HG03095 (cell line): ENCODE measurements around the gene RASGEF1C.

Experiments used
- ATAC-seq: cut with Tn5 transposase; IDR thresholded peaks from one replicate; pipeline ENCODE4 v1.9.1; 2021; ENCODE audit warnings: moderate library complexity; ENCODE audit not compliant: unreplicated experiment

Gene RASGEF1C

GRCh38 chr5:180187767-180188166, 21.2 kb downstream of the RASGEF1C start:
- ATAC-seq, result no peak

DNA sequence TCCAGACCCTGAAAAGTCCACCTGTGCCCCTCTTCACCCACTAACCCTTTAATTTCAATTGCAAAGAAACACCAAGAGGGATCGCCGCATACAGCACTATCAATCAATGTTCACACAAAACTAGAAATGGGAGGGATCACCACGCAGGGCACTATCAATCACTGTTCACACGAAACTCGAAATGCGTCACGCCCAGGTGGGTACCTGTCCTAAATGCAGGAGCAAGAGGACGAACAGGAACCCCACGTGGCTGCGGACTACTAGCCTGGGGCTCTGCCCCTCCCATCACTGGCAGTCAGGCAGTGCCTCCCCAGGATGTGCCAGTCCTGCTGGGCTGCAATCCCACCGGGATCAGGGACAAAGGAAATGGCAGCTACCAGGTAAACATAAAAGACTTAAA, 28.2 kb downstream of the RASGEF1C start:
- no peak for ATAC-seq

DNA sequence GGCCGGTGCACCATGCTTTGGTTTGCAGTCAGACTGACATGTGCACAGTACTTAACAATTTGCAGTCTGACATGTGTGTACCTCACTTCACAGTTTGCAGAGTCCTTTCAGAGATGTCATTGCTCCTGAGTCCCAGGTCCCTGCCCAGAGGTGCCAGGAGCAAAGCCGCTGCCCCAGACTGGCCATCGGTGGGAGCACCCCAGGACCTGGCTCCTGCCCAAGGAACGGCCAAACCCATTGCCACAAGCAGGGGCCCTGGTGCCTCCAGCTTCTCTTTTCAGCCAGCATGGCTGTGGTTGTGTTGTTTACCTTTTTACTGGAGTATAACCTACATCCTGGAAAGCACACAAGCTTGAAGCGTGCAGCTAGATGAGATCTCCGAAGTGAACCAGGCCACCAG, 28.6 kb downstream of the RASGEF1C start:
- no peak for ATAC-seq

GRCh38 chr5:180179442-180180420, 29.3 kb downstream of the RASGEF1C start:
- ATAC-seq, result no peak

- ATAC-seq, result no peak
These were observed 30.2 kb downstream of the RASGEF1C start for GRCh38 chr5:180178531-180179441.

GRCh38 chr5:180176191-180176590, 32.8 kb downstream of the RASGEF1C start:
- ATAC-seq, result no peak

GRCh38 chr5:180175015-180175431, 34.0 kb downstream of the RASGEF1C start:
- no peak for ATAC-seq

GRCh38 chr5:180174587-180174972, 34.4 kb downstream of the RASGEF1C start:
- no peak for ATAC-seq

DNA sequence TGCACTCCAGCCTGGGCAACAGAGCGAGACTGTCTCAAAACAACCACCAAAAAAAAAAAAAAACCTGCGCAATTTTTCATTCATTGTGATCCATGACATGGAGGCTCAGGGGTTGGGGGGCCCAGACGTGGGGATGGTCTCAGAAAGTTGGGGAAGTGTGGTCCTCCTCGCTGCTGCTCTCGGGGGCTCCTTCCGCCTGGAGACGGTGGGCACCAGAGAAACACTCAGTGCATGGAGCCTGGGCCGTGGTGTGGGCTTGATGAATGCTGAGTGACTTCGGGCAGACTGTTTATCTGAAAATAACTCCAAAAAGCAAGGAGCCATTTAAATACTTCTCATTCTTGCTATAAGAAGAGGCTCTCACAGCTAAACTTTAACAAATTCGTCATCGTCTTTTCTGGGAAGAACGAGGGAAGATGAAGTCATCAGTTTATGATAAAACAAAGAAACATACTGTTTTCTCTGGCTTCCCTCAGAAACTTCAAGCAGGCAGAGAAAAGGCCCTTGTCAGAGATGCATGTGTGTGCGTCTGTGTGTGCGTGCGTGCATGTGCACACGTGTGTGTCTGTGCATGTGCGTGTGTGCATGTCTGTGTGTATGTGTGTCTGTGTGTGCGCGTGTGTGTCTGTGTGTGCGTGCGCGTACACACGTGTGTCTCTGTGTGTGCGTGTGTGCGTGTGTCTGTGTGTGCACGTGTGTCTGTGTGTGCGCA, 35.0 kb downstream of the RASGEF1C start:
- no peak for ATAC-seq

GRCh38 chr5:180173198-180173544, 35.8 kb downstream of the RASGEF1C start:
- ATAC-seq, result no peak

DNA sequence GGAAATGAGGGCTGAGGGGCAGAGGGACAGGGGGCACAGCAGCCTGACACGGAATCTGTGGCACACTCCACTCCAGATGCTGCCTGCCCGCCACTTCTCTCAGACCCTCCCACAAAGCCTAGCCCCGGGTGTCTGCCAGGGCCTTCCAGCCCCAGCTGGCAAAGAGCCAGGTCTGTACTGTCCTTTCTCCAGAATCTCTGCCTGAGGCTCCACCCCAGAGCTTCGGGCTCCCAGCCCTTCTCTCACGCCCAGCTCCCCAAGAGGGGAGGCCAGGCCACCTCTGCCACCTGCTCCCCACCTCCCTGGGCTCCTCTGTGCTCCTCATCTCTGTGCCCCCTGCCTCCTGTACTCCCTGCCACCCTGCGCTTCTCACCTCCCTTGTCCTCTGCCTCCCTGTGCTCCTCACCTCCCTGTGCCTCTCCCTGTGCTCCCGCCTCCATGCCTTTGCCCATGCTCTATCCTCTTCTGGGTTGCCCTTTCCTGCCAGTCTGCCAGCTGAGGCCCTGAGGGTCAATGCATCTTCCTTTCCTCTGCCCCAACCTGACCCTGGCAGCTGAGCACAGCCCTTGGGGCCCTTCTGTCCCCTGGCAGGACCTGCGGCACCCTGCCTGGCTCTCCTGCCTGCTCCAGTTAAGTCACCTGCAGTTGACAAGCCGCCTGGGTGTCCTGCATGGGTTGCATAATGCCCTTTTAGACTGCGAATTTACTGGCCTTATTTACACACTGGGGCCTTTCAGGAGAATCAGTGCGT, 36.4 kb downstream of the RASGEF1C start:
- no peak for ATAC-seq

GRCh38 chr5:180171568-180172094, 37.4 kb downstream of the RASGEF1C start:
- no peak for ATAC-seq

- no peak for ATAC-seq
These were observed 38.0 kb downstream of the RASGEF1C start for GRCh38 chr5:180170810-180171567.

DNA sequence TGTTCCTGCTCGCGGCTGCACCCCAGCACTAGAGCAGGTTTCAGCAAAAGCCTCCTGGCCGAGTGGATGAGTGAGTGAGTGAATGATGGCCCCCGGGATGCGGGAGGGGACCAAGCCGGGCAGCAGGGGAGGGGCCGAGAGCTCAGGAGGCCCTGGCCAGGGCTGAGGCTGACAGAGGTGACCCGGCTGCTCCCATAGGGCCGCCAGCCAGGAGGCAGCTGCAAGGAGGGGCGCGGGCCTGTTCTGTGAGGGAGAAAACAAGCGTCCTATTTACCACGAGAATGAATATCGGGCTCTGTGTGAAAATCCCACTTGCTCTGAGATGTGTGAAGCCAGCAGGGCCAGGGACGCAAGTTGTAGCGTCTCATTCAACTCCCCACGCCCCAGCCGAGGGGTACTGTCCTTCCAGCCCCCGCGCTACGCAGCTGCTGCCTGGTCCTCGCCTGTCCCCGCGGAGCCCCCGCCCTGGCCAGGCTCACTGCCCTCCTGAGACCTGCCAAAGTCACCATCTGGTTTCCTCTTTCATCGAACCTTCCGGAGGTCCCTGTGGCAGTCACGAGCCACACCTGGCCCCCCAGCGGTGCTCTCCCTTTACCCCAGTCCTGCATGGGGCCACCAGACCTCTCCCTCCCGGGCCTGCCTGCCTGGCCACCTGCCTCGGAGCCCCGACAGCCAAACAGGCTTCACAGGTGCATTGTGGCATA, 38.8 kb downstream of the RASGEF1C start:
- ATAC-seq, result no peak

- no peak for ATAC-seq
These were observed 39.5 kb downstream of the RASGEF1C start for GRCh38 chr5:180169248-180170105.

GRCh38 chr5:180168758-180169157, 40.3 kb downstream of the RASGEF1C start:
- no peak for ATAC-seq

- ATAC-seq, result no peak
These were observed 42.8 kb downstream of the RASGEF1C start for GRCh38 chr5:180166176-180166575.

GRCh38 chr5:180162304-180162661, 46.7 kb downstream of the RASGEF1C start:
- ATAC-seq, result no peak
